GM12865 (cell line): ENCODE results near the gene DOCK2.
"Not testable (repeated sequence)": the region's sequence is repeated elsewhere in the genome, so short reads cannot be mapped to it uniquely, and the experiment has no call there.

Experiments
- DNase-seq: peaks from one replicate; pipeline ENCODE4 v3.0.0; 2010; ENCODE audit warnings: low read depth
- H3K4me3 ChIP-seq: 2 replicates; pipeline ENCODE4 v1.5.1; 2011; ENCODE audit warnings: mild to moderate bottlenecking, low read depth, low read length, control low read depth
- CTCF ChIP-seq: IDR thresholded peaks from 2 replicates; pipeline ENCODE4 v1.5.1; 2011; ENCODE audit warnings: low read length, control low read depth, low read depth, inconsistent platforms; ENCODE audit not compliant: insufficient read depth; ENCODE audit errors: missing control alignments

The DOCK2 gene

GRCh38 chr5:169749295-169749694 lies 112.2 kb downstream of the DOCK2 start:
- no peak for DNase-seq
- TF ChIP-seq CTCF, result no peak
- H3K4me3 ChIP-seq, result no peak overlapping the region

GRCh38 chr5:169751490-169751889 lies 114.4 kb downstream of the DOCK2 start:
- TF ChIP-seq CTCF, result no peak

GRCh38 chr5:169752566-169752965 lies 115.5 kb downstream of the DOCK2 start:
- not testable (repeated sequence) for DNase-seq, H3K4me3 ChIP-seq

More at GRCh38 chr5:169751490-169751889, 114.4 kb downstream of the DOCK2 start:
- DNase-seq, result no peak
- no peak overlapping the region for H3K4me3 ChIP-seq

- DNase-seq, result no peak
- TF ChIP-seq CTCF, result no peak
- H3K4me3 ChIP-seq, result no peak overlapping the region
Observed at GRCh38 chr5:169753795-169754194, 116.7 kb downstream of the DOCK2 start.

GRCh38 chr5:169754737-169755136 lies 117.7 kb downstream of the DOCK2 start:
- H3K4me3 ChIP-seq, result no peak overlapping the region
- no peak for DNase-seq
- no peak for TF ChIP-seq CTCF

- no peak overlapping the region for H3K4me3 ChIP-seq
- no peak for DNase-seq
- TF ChIP-seq CTCF, result no peak
Observed at GRCh38 chr5:169756071-169756765, 119.1 kb downstream of the DOCK2 start.

GRCh38 chr5:169757016-169757415 lies 119.9 kb downstream of the DOCK2 start:
- DNase-seq, result no peak
- H3K4me3 ChIP-seq, result no peak overlapping the region
- TF ChIP-seq CTCF, result no peak
